Stomach (tissue), 4 donors: ENCODE results near the gene TDRD3.

ENCODE experiments used
- CTCF ChIP-seq, 7 experiments: fragments of 450-650 bp in 4 of 7; fragments of 200-600 bp in 3 of 7; sonication (generic) in 3 of 7; IDR thresholded peaks; one replicate each; pipeline ENCODE4 v1.5.1; 2016 to 2019; ENCODE audit warnings: antibody characterized with exemption in 7 of 7, control low read depth in 2 of 7, mild to moderate bottlenecking in 1 of 7
- EP300 ChIP-seq: sonication (generic); formaldehyde crosslinking; IDR thresholded peaks from one replicate; pipeline ENCODE4 v1.6.1; 2017; ENCODE audit warnings: antibody characterized with exemption
- POLR2A ChIP-seq, 4 donors: fragments of 450-650 bp; IDR thresholded peaks; one replicate each; pipeline ENCODE4 v1.6.1; 2016; ENCODE audit warnings: antibody characterized with exemption in 4 of 4, control low read depth in 2 of 4, mild to moderate bottlenecking in 1 of 4, moderate library complexity in 1 of 4
- POLR2AphosphoS5 ChIP-seq, 3 donors: sonication (generic); formaldehyde crosslinking; IDR thresholded peaks; one replicate each; pipeline ENCODE4 v1.6.1; 2016; ENCODE audit warnings: antibody characterized with exemption in 3 of 3

- TF ChIP-seq POLR2AphosphoS5 (IDR thresholded peaks at IDR 0.05) (no peak), CTCF (IDR thresholded peaks at IDR 0.05) (no peak), POLR2A (IDR thresholded peaks at IDR 0.05) (no peak), EP300 (no peak)
These were observed 188.0 kb downstream of the TDRD3 start for GRCh38 chr13:60584976-60585375.
